Activated T-cell treated with anti-CD3 and anti-CD28 coated beads, Interleukin-2, amount 50 U/mL, for 48 hours (primary cell): Measurements from ENCODE around the gene STAMBPL1.
A peak's percentile ranks its signal among the peaks of the same experiment; 100 is the strongest.

Source experiments
- DNase-seq, 2 experiments: peaks; one replicate each; pipeline ENCODE4 v3.0.0-alpha.2; 2020

The STAMBPL1 gene

GRCh38 chr10:88895250-88895649 is 15.2 kb downstream of the STAMBPL1 start:
- no peak for DNase-seq

- no peak for DNase-seq
Observed at GRCh38 chr10:88896372-88896993, 16.4 kb downstream of the STAMBPL1 start.

GRCh38 chr10:88896994-88897853 is 17.2 kb downstream of the STAMBPL1 start:
- peak; percentile 38 to 44 for DNase-seq

GRCh38 chr10:88898727-88899126 is 18.7 kb downstream of the STAMBPL1 start:
- no peak for DNase-seq

- DNase-seq: no peak
Observed at GRCh38 chr10:88899886-88900285, 19.8 kb downstream of the STAMBPL1 start.

GRCh38 chr10:88901206-88901983 is 21.4 kb downstream of the STAMBPL1 start:
- no peak for DNase-seq

- DNase-seq: no peak
Observed at GRCh38 chr10:88901984-88902789, 22.1 kb downstream of the STAMBPL1 start.

GRCh38 chr10:88903715-88904114 is 23.7 kb downstream of the STAMBPL1 start:
- no peak for DNase-seq

GRCh38 chr10:88906921-88907320 is 26.9 kb downstream of the STAMBPL1 start:
- DNase-seq: no peak

GRCh38 chr10:88908194-88908593 is 28.1 kb downstream of the STAMBPL1 start:
- DNase-seq: no peak

- no peak for DNase-seq
Observed at GRCh38 chr10:88911116-88911515, 31.1 kb downstream of the STAMBPL1 start.

GRCh38 chr10:88911851-88912250 is 31.8 kb downstream of the STAMBPL1 start:
- DNase-seq: no peak

- no peak for DNase-seq
Observed at GRCh38 chr10:88913127-88913526, 33.1 kb downstream of the STAMBPL1 start.

- DNase-seq: no peak
Observed at GRCh38 chr10:88913788-88914187, 33.7 kb downstream of the STAMBPL1 start.

- no peak for DNase-seq
Observed at GRCh38 chr10:88915781-88916180, 35.7 kb downstream of the STAMBPL1 start.

- DNase-seq: no peak
Observed at GRCh38 chr10:88916231-88916630, 36.2 kb downstream of the STAMBPL1 start.

- DNase-seq: no peak
Observed at GRCh38 chr10:88916986-88917385, 36.9 kb downstream of the STAMBPL1 start.

GRCh38 chr10:88918191-88918905 is 38.3 kb downstream of the STAMBPL1 start:
- DNase-seq: no peak

- DNase-seq: no peak
Observed at GRCh38 chr10:88919041-88919440, 39.0 kb downstream of the STAMBPL1 start.

- DNase-seq: no peak
Observed at GRCh38 chr10:88920198-88920597, 40.2 kb downstream of the STAMBPL1 start.

- no peak for DNase-seq
Observed at GRCh38 chr10:88920986-88921593, 41.0 kb downstream of the STAMBPL1 start.

GRCh38 chr10:88922041-88922440 is 42.0 kb downstream of the STAMBPL1 start:
- no peak for DNase-seq
